Ishikawa (cell line): ENCODE data around the gene SLC8A1.

Experiments
- RAD21 ChIP-seq: IDR thresholded peaks from 2 replicates; pipeline ENCODE4 v1.6.1; 2012; ENCODE audit warnings: low read depth
- TEAD4 ChIP-seq: IDR thresholded peaks from 2 replicates; pipeline ENCODE4 v1.6.1; 2012
- YY1 ChIP-seq: IDR thresholded peaks from 2 replicates; pipeline ENCODE4 v1.6.1; 2012; ENCODE audit warnings: low read depth

- TF ChIP-seq TEAD4: no peak
- TF ChIP-seq YY1: no peak
- no peak for TF ChIP-seq RAD21
These were observed 224.7 kb downstream of the SLC8A1 start for GRCh38 chr2:40227210-40227609.
